GM19463 (cell line): Measurements from ENCODE around the gene WDR31.

Source experiments
- ATAC-seq: cut with Tn5 transposase; IDR thresholded peaks from one replicate; pipeline ENCODE4 v1.9.1; 2021; ENCODE audit warnings: mild to moderate bottlenecking, moderate library complexity; ENCODE audit not compliant: unreplicated experiment

The WDR31 gene

DNA sequence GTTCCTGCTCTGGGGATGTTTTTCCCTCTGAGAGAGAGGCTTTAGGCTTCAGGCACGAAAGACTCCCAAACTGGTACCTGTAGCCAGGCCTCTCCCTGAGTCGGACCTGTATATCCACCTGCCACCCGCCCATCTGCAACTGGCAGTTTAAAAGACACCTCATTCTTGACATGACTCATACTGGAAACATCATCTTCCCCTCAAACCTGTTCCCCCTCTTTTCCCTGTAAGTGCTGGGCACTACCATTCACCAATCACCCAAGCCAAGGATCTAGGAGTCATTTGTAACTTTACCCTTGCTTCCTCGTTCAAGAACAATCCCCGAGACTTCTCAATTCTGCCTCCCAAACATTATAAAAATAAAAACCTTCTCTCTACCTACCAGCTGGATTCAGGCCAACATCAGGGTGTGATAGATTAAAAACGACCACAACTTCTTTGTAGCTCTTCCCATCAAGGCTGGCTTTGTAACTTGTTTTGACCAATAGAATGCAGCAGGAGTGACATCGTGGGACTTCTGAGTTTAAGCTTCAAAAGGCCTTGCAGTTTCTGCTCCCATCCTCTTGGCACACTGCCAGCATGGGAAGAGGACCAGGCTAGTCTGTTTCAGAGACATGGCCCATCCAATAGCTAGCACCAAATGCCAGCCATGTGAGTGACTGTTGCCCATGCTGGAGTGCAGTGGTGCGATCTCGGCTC is 1.8 kb upstream of the WDR31 start:
- ATAC-seq, result no peak

DNA sequence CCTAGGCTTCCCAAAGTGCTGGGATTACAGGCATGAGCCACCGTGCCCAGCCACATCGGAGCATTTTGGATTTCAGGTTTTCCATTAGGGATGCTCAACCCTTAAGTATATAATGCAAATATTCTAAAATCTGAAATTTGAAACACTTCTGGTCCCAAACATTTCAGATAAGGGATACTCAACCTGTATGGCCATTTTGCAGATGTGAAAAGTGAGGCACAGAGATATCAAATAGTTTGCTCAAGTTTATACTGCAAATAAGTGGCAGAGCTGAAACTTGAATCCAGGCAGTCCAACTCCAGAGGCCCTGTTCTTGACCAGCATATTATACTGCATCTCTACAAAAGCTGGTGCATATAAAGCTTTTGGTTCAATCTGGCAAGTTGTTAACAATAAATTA is 2.4 kb downstream of the WDR31 start:
- no peak for ATAC-seq

DNA sequence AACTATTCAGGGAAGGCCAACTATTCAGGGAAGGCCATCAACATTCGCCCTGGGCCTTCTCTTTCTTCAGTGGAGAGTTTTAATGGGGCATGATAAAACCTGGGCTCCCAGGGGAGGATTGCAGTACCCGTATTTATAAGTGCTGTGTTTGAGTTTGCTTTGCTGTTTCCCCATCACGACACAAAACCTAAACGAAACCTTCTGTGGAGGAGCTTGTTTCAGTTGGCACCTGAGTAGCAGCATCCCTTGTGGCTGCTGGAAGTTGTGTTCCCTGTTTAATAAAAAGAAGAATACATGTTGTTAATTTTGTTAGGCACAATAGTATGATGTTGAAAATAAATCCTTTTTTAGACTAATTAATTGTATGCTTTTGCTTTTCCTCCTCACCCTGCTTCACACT is 8.3 kb downstream of the WDR31 start:
- no peak for ATAC-seq

DNA sequence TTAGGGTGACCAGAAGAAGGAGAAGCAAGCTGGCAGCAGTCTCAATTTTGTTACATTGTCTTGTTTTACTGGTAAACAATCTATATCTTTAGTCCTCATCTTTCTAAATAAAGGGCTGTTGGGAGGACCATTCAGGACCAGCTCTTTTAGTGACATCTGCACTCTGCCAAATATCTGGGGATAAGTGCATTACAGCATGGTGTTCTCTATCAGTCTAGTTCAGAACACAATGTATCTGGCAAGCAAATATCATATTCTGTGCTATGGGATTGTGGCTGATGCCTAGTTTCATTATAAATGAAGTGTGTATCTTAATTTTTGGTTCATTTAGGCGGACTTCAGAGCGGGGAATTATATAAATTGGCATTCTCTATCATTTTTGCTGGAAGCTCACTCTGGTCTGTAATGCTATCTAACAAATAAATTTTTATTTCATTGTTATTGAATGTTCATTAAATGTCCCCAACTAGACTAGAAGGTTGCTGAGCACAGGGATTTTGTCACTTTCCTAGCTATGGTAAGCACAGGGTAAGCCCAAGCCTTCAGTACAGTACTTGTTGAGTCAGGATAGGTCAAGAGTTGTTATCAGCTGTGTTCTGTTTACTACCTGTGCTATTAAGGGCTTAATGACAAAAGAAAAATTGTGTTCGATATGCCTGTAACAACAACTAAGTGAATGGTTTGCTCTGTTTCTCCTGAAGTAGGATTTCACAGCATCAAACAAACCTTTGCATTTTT is 11.9 kb downstream of the WDR31 start:
- ATAC-seq, result no peak

DNA sequence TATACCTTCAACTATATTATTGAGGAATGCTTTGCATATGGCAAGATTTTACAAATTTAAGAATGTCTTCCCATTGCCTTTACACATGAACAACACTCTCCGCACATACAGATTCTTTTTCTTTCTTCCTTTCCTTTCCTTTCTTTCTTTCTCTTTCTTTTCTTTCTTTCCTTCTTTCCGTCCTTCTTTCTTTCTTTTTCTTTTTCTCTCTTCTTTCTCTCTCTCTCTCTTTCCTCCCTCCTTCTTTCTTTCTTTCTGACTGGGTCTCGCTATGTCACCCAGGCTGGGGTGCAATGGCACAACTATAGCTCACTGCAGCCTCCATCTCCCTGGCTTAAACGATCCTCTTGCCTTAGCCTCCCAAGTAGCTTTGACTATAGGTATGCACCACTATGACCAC is 13.8 kb downstream of the WDR31 start:
- no peak for ATAC-seq

DNA sequence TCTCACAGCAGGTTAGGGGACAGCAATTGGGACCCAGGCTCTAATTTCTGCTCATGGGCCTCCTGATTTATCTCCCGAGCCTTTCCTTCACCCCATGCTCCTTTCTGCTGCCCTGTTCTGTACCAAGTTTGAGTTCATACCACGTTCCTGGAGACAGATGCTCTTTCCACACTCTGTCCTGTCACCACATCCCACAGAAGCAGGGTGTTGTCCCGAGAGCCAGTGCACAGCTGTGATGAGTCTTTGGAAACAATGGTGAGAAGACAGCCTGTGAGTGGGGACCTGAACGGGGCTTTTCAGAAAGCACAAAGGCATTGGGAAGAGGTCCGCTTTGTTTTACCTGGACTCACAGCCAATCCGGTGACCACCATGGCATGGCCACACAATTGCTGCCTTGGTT is 17.4 kb downstream of the WDR31 start:
- no peak for ATAC-seq

DNA sequence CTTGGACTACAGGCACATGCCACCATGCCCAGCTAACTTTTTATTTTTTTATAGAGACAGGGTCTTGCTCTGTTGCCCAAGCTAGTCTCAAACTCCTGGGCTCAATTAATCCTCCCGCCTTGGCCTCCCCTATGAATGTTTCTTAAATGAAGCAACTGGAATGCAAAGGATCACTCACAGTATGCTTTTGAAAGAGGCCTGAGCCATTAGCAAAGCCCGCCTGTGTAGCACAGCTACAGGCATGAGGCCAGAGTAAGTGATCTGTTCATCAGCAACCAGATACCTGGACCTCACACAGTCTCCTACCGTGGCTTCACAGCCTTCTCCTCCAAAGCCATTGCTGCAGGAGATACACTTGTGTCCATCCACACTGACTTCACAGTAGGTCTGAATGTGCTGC is 20.0 kb downstream of the WDR31 start:
- no peak for ATAC-seq

DNA sequence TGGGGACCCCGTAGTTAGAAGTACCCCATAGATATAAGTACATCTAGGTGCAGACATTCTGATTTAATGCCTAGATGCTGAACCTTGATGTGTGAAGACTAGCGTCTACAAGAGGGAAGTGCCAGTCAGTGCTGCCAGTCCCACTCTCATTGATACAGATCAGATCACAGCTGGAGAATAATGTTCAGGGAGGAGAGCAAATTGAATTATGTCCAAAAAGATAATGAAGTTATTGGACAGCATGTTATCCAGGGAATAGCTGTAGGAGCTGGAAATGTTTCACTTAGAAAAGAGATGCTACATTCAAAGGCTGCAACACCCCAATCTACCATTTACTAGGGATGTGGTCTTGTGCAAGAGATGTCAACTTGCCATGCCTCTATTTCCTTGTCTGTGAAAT is 21.0 kb downstream of the WDR31 start:
- no peak for ATAC-seq

DNA sequence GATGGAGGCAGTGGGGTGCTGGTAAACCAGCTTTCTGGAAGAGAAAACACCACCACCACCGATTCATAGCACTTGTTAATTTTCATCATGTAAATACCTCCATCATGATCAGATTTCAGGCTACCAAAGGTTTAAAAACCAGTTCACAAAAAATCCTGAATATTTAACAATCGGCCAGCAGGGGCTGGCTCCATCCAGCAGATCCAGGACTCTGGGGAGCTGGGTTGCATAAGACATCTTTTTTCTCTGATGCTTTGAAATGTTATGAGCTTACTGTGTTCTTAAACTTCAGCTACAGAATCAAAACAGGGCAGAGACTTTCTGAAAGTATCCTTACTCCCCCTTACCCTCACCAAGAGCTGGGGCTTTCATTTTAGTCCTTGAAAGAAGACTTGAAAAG is 22.3 kb downstream of the WDR31 start:
- no peak for ATAC-seq

DNA sequence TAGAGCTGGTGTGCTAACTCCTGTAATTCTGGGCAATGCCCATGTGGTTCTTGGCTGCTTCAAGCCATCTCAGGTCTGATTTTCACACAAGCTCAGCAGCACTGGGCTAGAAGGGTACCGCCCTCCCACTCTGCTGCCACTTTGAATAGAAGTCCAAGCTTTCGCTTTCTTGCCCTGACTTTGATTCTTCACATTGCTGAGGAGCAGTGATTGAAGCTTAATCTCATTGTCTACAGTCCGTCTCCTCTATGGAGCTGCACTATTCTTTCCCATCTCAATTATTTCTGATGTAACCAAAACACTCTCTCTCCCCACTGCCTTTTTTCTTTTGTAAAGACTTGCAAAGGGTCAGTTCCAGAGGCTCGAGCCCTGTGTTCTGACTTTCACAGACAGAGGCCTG is 24.0 kb downstream of the WDR31 start:
- no peak for ATAC-seq

DNA sequence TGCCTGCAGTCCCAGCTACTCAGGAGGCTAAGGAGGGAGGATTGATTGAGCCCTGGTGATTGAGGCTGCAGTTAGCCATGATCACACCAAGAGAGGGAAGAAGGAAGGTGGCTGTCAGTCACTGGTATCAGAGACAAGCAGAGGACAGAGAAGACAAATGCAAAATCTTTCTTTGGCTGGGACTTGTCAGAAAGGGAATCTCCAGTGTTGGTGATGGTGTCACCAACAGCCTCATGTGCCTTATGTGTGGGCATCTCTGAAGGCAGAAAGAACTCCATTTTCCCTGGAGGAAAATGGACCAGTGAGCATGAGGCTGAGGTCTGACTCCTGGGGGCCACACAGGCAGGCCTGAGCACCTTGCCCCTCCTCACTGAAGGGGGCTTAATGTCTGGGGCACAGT is 24.8 kb downstream of the WDR31 start:
- ATAC-seq, result no peak

DNA sequence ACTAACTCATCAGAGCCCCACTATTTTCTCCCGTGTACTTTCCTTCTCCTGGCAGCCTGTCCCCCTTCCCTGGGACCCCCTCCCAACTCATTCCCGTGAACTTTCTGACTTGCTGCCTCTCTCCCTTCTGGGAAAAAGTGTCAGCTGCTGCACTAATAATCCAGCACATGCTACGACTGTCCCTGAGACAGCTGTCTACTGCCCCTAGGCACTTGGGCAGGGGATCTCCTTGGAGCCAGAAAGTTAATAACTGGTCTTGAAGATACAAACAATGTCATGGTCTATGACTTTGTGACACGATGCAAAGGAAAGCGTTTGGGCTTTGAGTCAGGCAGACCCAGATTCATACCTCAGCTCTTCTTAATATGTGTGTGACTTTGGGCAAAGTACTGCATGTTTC is 26.8 kb downstream of the WDR31 start:
- ATAC-seq, result no peak

DNA sequence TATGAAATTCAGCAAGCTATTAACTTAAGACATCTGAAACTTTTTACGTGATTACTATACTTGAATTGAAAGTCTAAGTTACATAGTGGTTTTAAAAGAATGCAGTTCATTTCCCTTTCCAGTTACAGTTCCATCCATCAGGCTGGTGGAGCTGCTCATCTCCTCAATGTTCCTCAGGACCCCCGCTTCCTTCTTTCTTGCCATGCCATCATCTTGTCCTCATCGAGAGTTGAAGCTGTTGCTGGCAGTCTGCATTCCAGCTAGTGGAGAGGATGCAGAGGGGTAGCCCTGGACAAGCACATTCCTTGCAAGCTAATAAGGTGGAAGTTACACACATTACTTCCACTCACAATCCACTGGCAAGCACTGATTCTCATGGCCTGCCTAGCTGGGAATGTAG is 28.1 kb downstream of the WDR31 start:
- no peak for ATAC-seq

DNA sequence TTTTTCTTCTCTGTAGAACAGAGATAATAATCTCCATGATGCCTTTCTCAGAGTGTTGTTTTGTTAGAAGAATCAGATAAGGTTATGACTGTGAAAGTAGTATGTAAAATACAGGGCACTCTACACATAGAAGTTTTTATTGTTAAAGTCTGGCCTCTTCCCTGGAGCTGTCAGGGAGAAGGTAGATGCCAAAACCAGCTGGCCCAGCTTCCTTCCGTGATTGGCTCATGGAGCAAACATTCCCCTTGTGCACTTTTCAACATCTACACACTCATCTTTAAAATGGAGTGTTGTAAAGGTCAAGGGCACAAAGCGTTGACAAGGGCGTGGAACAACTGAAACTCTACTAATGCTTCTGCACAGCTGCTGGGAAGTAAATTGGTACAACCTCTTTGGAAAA is 29.5 kb downstream of the WDR31 start:
- ATAC-seq, result no peak

DNA sequence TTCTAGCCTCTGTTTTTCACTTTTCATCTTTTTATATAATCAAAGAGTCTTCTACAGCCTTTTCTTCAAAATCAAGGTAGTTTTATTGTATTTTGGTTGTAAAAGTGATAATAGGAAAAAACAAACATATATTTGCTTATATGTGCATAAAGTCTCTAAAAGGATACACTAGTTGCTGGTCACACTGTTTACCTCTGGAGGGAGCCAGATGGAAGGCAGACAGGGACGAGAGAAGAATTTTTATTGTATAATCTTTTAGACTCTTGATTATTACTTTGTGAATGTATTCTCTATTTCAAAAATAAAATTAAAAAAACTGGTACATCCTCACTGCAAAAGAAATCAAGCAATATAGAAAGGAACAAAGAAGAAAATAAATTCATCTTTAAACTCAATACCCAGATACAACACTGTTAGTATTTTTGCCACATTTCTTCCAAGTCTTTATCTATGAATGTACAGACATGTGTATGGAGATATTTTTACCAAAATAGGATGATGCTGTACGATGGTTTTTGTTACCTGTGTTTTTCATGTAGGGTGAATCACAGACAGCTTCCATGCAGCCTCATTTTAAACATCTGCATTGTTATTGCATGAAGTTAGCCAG is 30.8 kb downstream of the WDR31 start:
- no peak for ATAC-seq

DNA sequence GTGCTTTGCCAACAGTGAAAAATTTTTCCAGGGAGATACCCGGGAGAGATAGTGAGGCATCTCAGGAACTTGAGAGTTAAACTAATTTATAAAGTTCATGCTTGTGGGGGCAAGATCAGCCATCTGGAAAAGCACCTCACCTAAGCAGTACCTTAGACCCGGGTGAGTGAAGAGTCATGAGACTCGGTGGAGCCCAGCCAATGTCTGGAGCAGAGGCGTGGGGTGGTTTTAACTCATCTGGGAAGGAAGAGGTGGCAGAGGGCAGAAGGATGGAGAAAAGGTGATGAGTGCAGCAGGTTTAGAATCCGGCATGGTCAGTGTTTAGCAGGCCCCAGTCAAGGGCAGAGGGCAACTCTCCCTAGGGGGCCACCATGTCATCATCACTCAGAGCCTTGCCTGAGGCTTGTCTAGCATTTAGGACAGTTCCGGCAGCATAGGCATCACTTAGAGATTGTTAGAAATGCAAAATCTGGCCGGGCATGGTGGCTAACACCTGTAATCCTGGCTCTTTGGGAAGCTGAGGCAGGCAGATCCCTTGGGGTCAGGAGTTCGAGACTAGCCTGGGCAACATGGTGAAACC is 32.6 kb downstream of the WDR31 start:
- ATAC-seq, result no peak

DNA sequence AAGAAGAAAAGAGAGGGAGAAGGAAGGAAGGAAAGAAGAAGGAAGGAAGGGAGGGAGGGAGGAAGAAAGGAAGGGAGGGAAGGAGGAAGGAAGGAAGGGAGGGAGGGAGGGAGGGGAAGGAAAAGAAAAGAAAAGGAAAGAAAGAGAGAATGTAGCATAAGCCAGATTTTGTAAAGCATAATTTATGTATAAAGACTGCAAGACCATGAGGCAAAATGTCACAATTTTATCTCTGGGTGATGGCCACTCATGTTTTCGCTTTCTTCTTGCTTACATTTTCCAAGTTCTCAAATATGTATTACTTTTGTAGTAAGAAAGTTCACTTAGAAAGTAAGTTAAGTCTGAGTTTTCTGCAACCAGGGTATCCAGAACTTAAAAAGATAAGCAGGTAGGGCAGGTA is 33.5 kb downstream of the WDR31 start:
- ATAC-seq, result no peak

DNA sequence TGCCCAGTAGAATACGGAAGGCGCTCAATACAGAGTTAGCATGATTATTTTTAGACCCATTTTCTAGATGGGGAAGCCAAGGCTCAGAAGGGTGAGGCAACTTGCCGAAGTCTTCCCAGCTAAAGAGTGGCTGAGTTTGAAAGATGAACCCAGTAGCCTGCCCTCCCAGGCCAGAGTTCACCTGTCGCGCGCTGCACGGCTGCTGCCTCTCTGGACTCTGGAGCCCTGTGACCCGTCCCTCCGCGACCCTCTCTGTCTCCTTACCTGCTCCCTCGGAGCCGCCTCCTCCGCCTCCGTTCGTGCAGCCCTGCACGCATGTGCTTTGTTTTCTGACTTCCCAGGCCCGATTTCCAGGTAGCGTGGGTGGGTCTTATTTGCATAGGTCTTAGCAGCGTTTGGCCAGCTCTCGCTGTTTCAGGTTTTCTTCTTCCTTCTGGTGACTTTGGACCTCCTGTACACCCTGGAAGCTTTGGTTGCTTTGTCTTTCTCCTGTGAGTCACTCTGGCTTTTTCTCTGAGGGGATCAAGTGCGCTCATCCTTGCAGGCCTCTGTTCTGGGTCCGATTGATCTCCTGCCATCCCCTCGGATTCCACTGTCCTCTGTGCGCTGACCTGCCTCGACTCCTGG is 37.2 kb downstream of the WDR31 start, which contains the start of gene RNF183:
RNF183 (minus strand) TSS at position 585 of the 627 bp plus-strand sequence. CDS start 5,192 bp downstream, outside the sequence.
- no peak for ATAC-seq

DNA sequence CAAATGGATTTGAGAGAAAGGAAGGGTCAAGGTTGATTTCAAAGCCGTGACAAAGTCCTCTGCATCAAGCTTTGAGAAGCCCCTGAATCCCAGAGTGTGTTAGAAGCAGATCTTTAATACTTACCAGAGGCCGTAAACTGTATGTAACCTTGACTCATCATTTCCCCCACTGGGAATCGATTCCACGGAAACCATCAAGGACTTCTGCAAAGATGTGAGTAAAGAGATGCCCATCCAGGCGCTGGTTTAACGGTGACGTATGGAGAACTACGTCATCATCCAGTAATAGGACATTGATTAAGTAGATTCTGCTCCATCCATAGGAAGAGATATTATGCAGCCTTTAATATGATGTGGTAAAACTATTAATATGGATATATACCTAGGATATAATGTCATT is 38.5 kb downstream of the WDR31 start:
- ATAC-seq, result no peak

DNA sequence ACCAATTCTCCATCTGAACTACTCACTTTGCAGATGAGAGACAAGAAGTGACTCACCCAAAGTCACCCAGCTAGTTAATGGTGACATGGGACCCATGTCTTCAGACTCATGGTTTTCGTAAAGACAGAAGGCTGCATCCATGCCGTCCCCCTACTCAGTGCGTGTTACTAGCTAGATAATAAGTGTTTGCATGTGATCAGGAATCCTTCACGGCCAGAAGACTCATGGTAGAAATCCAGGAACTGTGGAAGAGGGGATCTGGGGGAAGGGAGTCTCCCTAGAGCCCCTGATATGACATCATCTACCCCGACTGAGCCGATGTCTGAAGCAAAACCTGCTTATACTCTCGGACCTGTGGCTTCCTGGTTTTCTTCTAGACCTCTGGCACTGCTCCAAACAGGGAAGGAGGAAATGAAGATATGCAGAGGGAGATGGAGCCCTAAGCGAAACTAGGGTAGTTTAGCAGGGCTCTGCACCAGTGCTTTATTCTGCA is 40.2 kb downstream of the WDR31 start:
- ATAC-seq, result no peak
